AG04450 (cell line): ENCODE results near the gene CYB561. TPM values are rescaled to one million over a fixed set of nuclear protein-coding genes. Genes with fewer than 3 reads are reported as not detected.

Experiments
- CTCF ChIA-PET: fragments of 300-600, 350-600 bp; formaldehyde crosslinking; extraction: SDS; loops from one replicate; lab custom pipeline; 2022; ENCODE audit warnings: antibody characterized with exemption, inconsistent platforms; lab: Charles Lee
- POLR2A ChIA-PET: fragments of 350-600 bp; formaldehyde crosslinking; extraction: SDS; loops from one replicate; lab custom pipeline; 2021; ENCODE audit warnings: antibody characterized with exemption, inconsistent platforms; lab: Yijun Ruan, JAX
- DNase-seq: peaks from one replicate; pipeline ENCODE4 v3.0.0-alpha.2; 2011; ENCODE audit warnings: low read depth, low spot score
- H3K27ac ChIP-seq: one replicate; pipeline ENCODE4 v1.5.1; 2012; ENCODE audit warnings: low read depth, low read length, control low read depth
- H3K27me3 ChIP-seq: one replicate; pipeline ENCODE4 v1.6.0; 2012; ENCODE audit warnings: low read length; ENCODE audit not compliant: control insufficient read depth, insufficient read depth
- H3K4me3 ChIP-seq: 2 replicates; pipeline ENCODE4 v1.5.1; 2011; ENCODE audit warnings: mild to moderate bottlenecking, low read depth, low read length, control low read depth
- H3K9me3 ChIP-seq: 2 replicates; pipeline ENCODE4 v1.5.1; 2012; ENCODE audit warnings: low read length; ENCODE audit not compliant: control insufficient read depth, insufficient read depth
- polyA plus RNA-seq: library from polyadenylated mRNA; depleted of rRNA; stranded (reverse); fragments of >200 nt; gene quantifications from 2 replicates; pipeline ENCODE4 v1.2.3, GENCODE V29; 2011
- TF ChIP-seq, protein P1 (sequence below): IDR thresholded peaks from 2 replicates; pipeline ENCODE4 v1.5.1; 2011; ENCODE audit warnings: low read depth, low read length, control low read depth, inconsistent platforms

CYB561 gene
- polyA plus RNA-seq, 1 experiment, result 4.9 TPM

DNA sequence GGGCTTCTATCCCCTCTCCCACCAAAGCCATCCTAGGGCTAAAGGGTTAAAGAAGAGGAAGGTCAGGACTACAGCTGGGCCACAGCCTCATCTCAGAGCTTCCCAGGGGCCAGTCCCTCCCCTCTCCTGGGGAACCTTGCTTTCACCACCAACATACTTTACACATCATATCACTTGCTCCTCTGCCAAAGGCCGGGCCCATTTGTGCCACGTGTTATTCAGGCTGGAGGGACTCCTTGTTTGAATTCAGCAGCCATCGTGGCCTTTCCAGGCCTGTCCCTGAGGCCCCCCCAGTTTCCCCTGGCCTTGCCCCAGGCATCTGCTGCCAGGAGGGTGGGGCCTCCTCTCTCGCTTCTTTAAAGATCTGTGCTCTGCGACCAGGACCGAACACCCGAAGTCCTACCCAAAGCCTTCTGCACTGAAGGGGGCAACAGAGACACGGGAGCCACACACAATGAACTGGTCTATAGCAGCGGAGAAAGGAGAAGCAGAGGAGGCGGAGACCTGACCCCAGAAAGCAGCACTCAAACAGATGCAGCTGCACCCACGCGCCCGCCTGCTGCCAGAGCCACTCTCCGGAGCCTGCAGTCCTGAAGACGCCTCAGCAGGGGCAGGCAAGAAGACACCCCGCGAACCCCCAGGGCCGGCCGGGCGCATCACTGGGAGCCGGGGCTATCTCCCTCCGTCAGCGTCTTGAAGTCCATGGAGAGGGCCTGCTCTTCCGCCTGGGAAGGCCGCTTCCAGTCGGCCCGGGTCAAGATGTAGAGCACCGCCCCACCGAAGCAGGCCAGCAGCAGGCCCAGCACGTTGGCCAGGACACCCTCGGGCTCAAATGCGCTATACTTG is 12.1 kb downstream of the CYB561 start:
- H3K9me3 ChIP-seq, result peaks cover 10% of the 10 kb centered on the region; the same call in 1 of the 2 replicates
- H3K27me3 ChIP-seq, result no peaks in the 10 kb centered on the region
- H3K27ac ChIP-seq, result peak overlapping the region; percentile 95
- POLR2A ChIA-PET, result interaction anchor here (0.6 kb wide), 3 partner anchors 28 to 230 kb away, joined by 3 to 7 read pairs (median 4); no protein-coding TSS in a partner anchor
- DNase-seq, result peak; percentile 82
- TF ChIP-seq, protein P1, sequence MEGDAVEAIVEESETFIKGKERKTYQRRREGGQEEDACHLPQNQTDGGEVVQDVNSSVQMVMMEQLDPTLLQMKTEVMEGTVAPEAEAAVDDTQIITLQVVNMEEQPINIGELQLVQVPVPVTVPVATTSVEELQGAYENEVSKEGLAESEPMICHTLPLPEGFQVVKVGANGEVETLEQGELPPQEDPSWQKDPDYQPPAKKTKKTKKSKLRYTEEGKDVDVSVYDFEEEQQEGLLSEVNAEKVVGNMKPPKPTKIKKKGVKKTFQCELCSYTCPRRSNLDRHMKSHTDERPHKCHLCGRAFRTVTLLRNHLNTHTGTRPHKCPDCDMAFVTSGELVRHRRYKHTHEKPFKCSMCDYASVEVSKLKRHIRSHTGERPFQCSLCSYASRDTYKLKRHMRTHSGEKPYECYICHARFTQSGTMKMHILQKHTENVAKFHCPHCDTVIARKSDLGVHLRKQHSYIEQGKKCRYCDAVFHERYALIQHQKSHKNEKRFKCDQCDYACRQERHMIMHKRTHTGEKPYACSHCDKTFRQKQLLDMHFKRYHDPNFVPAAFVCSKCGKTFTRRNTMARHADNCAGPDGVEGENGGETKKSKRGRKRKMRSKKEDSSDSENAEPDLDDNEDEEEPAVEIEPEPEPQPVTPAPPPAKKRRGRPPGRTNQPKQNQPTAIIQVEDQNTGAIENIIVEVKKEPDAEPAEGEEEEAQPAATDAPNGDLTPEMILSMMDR, result no peak
- no peak overlapping the region for H3K4me3 ChIP-seq
- CTCF ChIA-PET, result interaction anchor here (1.8 kb wide), 1 partner anchor 178 kb away, joined by 5 read pairs; no protein-coding TSS in a partner anchor

DNA sequence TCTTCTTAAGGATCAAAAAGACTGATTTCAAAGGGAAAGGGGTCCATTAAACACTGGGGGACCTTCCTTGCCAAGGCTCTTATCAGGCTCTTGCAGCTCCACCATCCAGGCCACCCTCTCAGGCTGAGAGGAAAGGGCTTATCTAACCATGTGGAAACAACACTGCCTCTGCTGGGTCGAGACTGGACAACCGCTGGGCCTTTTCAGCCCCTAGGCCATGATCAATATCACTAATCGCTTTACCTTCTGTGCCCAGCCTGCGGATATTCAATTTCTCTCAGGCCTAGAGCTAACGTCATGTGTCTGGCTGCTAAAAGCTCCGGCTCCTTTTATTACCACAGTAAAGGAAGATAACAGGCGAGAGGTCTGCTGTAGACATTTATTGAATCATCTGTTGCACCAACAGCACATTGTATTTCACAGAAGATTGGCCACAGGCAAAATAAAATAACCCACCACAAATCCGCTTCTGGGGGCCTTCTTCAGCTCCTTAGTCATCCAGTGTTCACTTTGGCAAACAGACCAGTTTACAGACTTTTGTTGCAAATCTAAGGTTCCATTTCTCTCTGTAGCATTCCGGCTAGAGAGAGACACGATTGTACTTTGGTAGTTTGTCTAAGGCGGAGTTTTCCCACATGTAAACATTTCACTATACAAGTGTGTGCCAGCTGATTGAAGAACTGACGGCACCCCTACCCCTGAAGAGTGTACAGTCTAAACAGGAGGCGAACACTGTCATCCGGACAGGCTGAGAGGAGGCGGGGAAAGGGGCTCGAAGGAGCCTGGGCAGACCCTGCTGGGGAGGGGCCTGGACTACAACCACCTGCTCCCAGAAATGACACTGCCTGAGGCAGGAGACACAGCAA is 13.9 kb downstream of the CYB561 start:
- Histone ChIP-seq H3K9me3 (peaks cover 10% of the 10 kb centered on the region; the same call in 1 of the 2 replicates), H3K27ac (peak overlapping the region; percentile 95), H3K27me3 (no peaks in the 10 kb centered on the region), H3K4me3 (no peak overlapping the region)
- DNase-seq, result no peak
- TF ChIP-seq, protein P1, result no peak
- POLR2A ChIA-PET, result no interaction called here
- CTCF ChIA-PET, result interaction anchor here (1.2 to 9.8 kb wide), 3 partner anchors 11 to 176 kb away, joined by 3 to 296 read pairs (median 4); no protein-coding TSS in a partner anchor

DNA sequence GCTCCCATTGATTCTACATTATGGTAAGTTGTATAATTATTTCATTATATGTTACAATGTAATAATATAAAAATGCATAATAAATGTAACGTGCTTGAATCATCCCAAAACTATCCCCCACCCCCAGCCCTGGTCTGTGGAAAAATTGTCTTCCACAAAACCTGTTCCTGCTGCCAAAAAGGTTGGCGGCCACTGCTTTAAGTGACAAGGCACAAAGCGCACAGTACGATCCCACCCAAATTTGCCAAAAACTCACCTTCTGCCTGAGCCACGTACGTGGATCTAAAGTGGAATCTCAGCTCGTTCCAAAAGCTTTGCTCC is 14.5 kb downstream of the CYB561 start:
- CTCF ChIA-PET, result interaction anchor here (1.2 to 9.8 kb wide), 3 partner anchors 12 to 177 kb away, joined by 3 to 296 read pairs (median 4); no protein-coding TSS in a partner anchor
- POLR2A ChIA-PET, result no interaction called here
- no peak for DNase-seq
- Histone ChIP-seq H3K27ac (no peak overlapping the region), H3K4me3 (no peak overlapping the region), H3K27me3 (no peaks in the 10 kb centered on the region), H3K9me3 (peaks cover 10% of the 10 kb centered on the region; the same call in 1 of the 2 replicates)
- TF ChIP-seq, protein P1, result no peak

DNA sequence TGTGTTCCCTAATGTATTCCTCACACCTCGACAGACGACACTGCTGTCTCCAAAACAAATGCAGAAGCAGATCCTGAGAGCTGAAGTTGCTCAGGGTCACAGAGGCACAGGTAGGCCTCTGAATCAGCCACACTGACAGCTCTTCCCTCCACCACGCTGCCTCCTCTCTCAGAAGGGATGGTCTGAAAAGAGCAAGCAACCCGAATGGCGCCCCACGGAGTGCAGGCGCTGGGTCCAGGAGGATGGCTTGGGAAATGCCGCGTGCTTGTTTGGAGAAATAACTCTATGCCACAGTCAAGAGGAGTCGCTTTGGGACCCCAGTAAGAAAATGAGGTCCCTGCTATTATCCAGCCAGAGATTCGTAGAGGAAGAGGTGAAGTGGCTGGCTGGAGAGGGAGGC is 15.9 kb downstream of the CYB561 start:
- H3K27me3 ChIP-seq, result no peaks in the 10 kb centered on the region
- no peak overlapping the region for H3K27ac ChIP-seq
- H3K4me3 ChIP-seq, result no peak overlapping the region
- CTCF ChIA-PET, result interaction anchor here (9.8 kb wide), 1 partner anchor 178 kb away, joined by 296 read pairs; no protein-coding TSS in a partner anchor
- TF ChIP-seq, protein P1, result no peak
- POLR2A ChIA-PET, result no interaction called here
- peaks cover 6% of the 10 kb centered on the region; the same call in 1 of the 2 replicates for H3K9me3 ChIP-seq
- no peak for DNase-seq
